IPS-11a (cell line): ENCODE data around the gene PLBD2.
A peak's percentile ranks its signal among the peaks of the same experiment; 100 is the strongest.

Source experiments
- H3K4me3 ChIP-seq: one replicate; pipeline ENCODE4 v1.5.1; 2013; ENCODE audit warnings: low read depth, low read length, control low read depth

The PLBD2 gene, protein sequence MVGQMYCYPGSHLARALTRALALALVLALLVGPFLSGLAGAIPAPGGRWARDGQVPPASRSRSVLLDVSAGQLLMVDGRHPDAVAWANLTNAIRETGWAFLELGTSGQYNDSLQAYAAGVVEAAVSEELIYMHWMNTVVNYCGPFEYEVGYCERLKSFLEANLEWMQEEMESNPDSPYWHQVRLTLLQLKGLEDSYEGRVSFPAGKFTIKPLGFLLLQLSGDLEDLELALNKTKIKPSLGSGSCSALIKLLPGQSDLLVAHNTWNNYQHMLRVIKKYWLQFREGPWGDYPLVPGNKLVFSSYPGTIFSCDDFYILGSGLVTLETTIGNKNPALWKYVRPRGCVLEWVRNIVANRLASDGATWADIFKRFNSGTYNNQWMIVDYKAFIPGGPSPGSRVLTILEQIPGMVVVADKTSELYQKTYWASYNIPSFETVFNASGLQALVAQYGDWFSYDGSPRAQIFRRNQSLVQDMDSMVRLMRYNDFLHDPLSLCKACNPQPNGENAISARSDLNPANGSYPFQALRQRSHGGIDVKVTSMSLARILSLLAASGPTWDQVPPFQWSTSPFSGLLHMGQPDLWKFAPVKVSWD

DNA sequence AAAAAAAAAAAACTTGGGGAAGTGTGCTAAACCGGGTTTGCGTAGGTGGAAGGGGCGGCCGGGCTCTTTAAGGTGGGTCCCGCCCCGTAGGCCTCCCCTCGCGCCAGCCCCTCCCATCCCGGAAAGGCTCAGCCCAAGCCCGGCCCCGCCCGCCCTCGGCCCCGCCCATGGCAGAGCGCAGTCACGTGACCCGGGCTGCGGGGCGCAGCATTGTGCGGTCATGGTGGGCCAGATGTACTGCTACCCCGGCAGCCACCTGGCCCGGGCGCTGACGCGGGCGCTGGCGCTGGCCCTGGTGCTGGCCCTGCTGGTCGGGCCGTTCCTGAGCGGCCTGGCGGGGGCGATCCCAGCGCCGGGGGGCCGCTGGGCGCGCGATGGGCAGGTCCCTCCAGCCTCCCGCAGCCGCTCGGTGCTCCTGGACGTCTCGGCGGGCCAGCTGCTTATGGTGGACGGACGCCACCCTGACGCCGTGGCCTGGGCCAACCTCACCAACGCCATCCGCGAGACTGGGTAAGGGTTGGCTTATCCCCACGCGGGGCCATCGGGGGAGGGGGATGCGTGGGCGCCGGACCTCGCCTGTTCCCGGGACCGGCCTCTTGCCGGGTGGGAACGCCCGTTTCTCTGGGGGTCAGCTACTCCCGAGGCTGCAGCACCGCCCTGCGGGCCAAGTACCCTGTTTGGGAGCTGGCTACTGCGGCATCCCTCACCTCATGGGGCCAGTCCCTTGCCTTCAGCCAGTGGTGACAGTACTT is at the start of gene PLBD2:
TSS of gene PLBD2 (plus strand) at position 207 of the 752 bp plus-strand sequence. CDS start at position 221, 14 bp downstream.
- peak within 1 kb of the TSS; percentile 84 for H3K4me3 ChIP-seq

DNA sequence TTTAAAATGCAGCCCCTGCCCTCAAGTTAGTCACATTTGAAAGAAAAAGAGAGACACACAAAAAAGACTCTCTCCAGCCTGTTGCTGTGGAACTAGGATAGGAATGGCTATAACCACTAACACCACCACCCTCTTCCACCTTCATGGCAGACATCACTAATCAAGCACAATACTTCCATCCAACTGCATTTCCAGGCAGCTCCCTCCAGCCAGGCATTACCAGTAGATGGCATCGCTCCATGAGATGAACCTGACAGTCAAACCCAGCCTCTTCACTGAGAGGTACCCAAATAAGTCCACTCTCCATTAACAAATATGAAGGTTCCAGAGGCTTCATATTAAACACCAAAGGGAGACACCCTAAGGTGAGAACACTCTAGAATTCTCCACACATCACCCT is 47.9 kb upstream of the PLBD2 start:
- no peak overlapping the region for H3K4me3 ChIP-seq

- no peak overlapping the region for H3K4me3 ChIP-seq
Observed at GRCh38 chr12:113314121-113314529, 44.3 kb upstream of the PLBD2 start.

DNA sequence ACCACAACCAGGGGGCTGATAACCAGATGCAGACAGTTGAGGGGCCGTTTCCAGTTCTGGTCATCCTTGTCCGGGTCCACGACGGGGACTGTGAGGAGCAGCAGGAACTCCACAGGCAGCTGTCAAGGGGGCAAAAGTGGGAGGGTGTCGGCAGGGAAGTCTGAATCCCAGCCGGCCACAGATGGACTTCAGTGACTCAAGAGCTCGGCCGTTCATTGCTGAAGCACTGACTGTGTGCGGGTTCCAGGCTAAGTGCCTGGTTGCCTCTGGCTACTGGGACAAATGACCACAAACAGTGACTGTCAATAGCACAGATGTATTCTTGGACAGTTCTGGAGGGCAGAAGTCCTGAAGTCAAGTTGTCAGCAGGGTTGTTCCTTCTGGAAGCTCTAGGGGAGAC is 43.0 kb upstream of the PLBD2 start:
- H3K4me3 ChIP-seq, result no peak overlapping the region

- H3K4me3 ChIP-seq, result no peak overlapping the region
Observed at GRCh38 chr12:113316155-113316554, 42.2 kb upstream of the PLBD2 start.

- no peak overlapping the region for H3K4me3 ChIP-seq
Observed at GRCh38 chr12:113317122-113317521, 41.3 kb upstream of the PLBD2 start.

DNA sequence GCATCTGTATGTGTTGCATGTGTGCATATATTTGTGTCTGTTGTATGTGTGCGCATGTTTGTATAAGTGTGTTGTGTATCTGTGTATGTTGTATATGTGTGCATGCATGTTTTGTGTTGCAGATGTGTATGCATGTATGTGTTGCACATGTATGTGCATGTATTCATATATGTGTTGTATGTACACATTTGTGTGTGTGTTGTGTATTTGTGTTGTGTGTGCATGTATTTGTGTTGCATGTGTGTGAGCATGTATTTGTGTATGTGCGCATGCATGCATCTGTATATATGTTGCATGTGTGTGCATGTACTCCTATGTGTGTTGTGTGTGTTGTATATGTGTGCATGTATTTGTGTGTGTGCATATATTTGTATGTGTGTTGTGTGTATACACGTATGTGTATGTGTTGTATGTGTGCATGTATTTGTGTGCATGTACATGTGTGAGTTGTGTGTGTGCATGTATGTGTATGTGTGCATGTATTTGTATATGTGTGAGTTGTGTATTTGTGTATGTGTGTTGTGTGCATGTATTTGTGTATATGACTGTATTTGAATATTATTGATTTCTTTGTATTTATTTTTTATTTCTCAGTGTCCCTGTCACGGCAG is 40.2 kb upstream of the PLBD2 start:
- H3K4me3 ChIP-seq, result no peak overlapping the region

DNA sequence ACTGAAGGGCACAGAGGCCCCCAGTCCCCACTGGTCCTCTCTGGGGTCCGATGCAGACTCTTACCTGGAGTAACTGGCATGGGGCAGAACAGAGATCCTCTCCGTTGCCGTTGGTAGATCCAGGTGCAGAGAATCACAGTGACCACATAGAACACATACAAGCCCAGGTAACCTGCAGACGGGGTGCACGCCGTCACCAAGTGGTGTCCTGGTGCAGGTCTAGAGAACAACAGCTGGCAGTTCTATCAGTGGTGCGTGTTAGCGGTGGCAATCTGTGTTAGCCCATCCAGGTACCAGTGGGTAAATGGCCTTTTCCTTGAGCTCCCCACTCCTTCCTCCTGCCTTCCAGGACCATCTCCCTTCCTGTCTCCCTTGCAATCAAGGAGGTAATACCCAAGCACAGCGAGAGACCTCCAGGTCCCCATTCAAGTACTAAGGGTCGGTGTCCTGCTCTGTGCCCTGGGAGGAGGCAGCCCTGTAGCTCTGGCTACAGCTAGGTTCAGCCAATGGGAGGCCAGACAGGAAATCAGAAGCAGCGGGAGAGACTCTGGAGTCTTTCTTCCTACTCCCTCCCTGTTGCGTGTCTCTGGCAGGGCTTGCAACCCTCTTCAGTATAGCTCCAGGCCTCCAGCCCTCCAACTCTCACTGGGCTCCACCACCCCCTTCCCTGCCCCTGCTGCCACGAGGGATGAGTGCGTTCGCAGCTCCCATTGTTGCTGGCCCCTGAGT is 39.3 kb upstream of the PLBD2 start:
- no peak overlapping the region for H3K4me3 ChIP-seq

- H3K4me3 ChIP-seq, result no peak overlapping the region
Observed at GRCh38 chr12:113320401-113320800, 38.0 kb upstream of the PLBD2 start.

DNA sequence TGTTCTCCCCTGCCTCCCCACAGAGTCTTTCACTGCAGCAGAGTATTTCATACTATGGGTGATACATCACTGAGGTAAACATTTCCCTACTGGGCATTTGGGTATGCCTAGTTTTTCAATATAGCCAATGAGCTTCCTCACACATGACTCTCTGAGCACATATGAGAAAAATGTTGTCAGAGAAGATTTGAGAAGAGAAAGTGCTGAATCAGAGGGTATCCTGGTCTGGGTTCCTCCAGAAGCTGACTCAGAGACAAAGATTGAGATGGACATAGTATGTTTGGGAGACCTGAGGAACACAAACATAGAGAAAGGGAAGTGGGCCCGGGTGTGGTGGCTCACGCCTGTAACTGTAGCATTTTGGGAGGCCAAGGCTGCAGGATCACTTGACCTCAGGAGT is 36.0 kb upstream of the PLBD2 start:
- no peak overlapping the region for H3K4me3 ChIP-seq

GRCh38 chr12:113325916-113326315 is 32.5 kb upstream of the PLBD2 start:
- H3K4me3 ChIP-seq, result no peak overlapping the region

DNA sequence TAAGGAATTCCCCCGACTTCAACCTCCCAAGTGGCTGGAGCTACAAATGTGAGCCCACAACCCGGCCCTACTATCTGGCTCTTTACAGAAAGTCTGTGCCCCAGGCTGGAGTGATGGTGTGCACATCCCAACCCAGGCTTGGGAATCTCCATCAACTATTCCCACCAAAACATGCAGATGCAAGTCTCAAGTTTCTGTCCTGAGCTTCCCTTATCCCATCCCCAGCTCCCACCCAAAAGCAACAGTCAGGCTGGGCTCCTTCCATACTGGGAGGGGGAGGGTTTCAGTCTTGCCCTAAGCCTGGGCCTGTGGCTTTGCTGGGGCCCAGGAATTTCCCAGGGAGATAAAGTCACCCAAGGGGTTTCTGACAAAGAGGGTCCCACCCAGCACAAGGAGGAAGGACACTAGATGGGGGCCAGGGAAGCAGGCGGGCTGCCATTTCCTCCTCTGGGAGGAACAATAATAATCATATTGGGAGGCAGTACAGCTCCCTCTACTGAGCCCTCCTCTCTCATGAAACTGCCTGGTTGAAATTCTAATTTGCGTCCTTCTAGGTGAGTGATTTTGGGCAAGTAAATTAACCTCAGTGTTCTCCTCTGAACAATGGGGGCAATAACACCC is 31.5 kb upstream of the PLBD2 start:
- H3K4me3 ChIP-seq, result no peak overlapping the region

GRCh38 chr12:113328368-113328889 is 30.0 kb upstream of the PLBD2 start:
- no peak overlapping the region for H3K4me3 ChIP-seq

DNA sequence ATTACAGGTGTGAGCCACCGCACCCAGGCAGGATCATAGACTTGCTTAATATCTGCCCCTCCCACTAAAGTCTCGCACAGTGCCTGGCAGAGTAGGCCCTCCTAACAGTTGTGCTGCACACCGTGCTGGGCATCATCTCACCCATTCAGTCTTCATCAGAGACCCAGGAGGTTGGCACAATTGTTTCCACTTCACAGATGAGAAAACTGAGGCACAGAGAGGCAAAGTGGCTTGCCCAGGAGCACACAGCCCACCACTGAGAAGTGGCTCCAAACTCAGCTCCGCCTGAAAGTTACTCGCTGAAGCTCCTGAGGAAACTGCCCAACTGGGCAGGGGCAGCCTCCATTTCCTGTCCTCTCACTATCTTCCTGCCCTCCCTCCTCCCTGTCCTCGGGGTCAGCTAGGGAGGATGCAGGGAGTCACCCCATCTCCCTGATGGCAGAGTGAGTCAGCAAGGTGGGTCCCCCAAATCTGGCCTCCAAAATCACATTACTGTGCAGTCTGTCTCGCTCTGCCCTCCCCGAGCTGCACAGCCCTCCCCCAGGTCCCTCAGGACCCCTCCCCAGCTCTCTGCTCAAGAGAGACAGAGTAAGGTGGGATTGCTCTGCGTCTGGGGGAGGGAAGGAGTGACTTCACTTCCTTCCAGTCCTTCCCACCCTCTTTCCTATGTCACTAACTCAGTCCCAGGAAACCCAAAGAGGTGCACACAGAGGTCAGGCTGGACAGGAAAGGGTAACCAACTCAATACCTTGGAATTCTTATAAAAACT is 29.2 kb upstream of the PLBD2 start:
- H3K4me3 ChIP-seq, result no peak overlapping the region

DNA sequence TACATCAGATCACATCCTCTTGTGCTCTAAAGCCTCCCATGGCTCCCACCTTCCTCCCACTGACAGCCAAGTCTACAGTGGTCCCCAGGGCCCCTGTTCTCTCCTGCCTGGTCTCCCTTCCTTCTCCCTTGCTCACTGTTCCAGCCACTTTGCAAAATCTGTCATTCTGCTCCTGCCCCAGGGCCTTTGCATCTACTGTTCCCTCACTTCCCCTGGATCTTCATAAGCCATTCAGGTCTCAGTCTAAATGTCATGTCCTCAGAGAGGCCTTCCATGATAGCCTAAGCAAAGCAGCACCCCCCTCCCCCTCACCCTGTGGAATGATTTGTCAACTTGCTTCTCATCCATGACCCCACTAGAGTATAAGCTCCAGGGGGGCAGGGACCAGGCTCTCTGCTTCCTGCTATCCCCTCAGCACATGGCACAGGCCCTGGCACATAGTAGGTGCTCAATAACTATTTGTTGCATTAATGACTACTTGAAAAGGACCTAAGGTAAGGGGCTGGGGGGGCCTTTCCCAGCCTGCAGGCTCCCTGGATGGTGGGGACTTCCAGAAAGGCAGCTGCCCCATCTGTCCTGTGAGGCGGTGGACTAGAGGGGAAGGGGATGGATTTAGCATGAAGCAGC is 28.5 kb upstream of the PLBD2 start:
- no peak overlapping the region for H3K4me3 ChIP-seq

- no peak overlapping the region for H3K4me3 ChIP-seq
Observed at GRCh38 chr12:113330505-113330904, 27.9 kb upstream of the PLBD2 start.

GRCh38 chr12:113332688-113333417 is 25.5 kb upstream of the PLBD2 start:
- H3K4me3 ChIP-seq, result no peak overlapping the region

DNA sequence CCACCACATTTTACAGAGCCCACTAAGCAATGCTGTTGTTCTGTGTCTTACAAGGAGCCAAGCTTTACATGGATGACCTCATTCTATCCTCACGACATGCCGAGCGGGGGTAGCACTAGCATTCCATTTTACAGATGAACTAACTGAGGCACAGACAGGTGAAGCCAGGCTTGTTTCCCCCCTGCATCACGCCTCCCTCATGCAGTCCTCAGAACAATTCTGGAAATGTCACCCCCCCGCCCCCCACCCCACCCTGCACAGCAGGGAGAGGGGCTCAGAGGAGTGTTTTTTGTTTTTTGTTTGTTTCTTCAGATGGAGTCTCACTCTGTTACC is 25.0 kb upstream of the PLBD2 start:
- H3K4me3 ChIP-seq, result no peak overlapping the region
